HepG2 (cell line): ENCODE data around the gene HYOU1. TPM values are rescaled to one million over a fixed set of nuclear protein-coding genes. Genes with fewer than 3 reads are reported as not detected.
A peak's percentile ranks its signal among the peaks of the same experiment; 100 is the strongest.

Source experiments
- ARID3A ChIP-seq: IDR thresholded peaks from 2 replicates; pipeline ENCODE4 v1.6.1; 2012; ENCODE audit warnings: low read depth, low read length, improper control_type of control experiment
- ARID5B ChIP-seq: IDR thresholded peaks from 2 replicates; pipeline ENCODE4 v1.4.0; 2020; ENCODE audit warnings: mild to moderate bottlenecking, missing genetic modification reagents
- GPBP1L1 ChIP-seq: sonication (generic); formaldehyde crosslinking; IDR thresholded peaks from 2 replicates; pipeline ENCODE4 v1.5.0; 2020; ENCODE audit warnings: mild to moderate bottlenecking, missing genetic modification reagents
- MATR3 ChIP-seq: sonication (generic); formaldehyde crosslinking; IDR thresholded peaks from 2 replicates; pipeline ENCODE4 v1.4.0; 2020; ENCODE audit warnings: missing genetic modification reagents
- MEF2D ChIP-seq: sonication (generic); formaldehyde crosslinking; IDR thresholded peaks from 2 replicates; pipeline ENCODE4 v1.5.1; 2020; ENCODE audit warnings: mild to moderate bottlenecking, missing genetic modification reagents
- SAFB2 ChIP-seq: sonication (generic); formaldehyde crosslinking; IDR thresholded peaks from 2 replicates; pipeline ENCODE4 v1.5.1; 2020; ENCODE audit warnings: missing genetic modification reagents, low read depth, mild to moderate bottlenecking, borderline replicate concordance
- TEF ChIP-seq: sonication (generic); formaldehyde crosslinking; IDR thresholded peaks from 2 replicates; pipeline ENCODE4 v1.5.0; 2020; ENCODE audit warnings: missing genetic modification reagents
- WIZ ChIP-seq: sonication (generic); formaldehyde crosslinking; IDR thresholded peaks from 2 replicates; pipeline ENCODE4 v1.5.1; 2020; ENCODE audit warnings: mild to moderate bottlenecking, missing genetic modification reagents
- ZNF160 ChIP-seq: sonication (generic); formaldehyde crosslinking; IDR thresholded peaks from 2 replicates; pipeline ENCODE4 v1.8.0; 2022; ENCODE audit warnings: mild to moderate bottlenecking, inconsistent platforms, missing genetic modification reagents
- ZNF256 ChIP-seq: sonication (generic); formaldehyde crosslinking; conservative IDR thresholded peaks from 2 replicates; pipeline ENCODE4 v1.4.0; 2020; ENCODE audit warnings: missing genetic modification reagents
- ZNF367 ChIP-seq: sonication (generic); formaldehyde crosslinking; IDR thresholded peaks from 2 replicates; pipeline ENCODE4 v1.4.0; 2020; ENCODE audit warnings: missing genetic modification reagents, borderline replicate concordance
- ZNF563 ChIP-seq: sonication (generic); formaldehyde crosslinking; IDR thresholded peaks from 2 replicates; pipeline ENCODE4 v1.8.0; 2022; ENCODE audit warnings: mild to moderate bottlenecking, moderate library complexity, missing genetic modification reagents
- polyA plus RNA-seq, 8 experiments: library from polyadenylated mRNA; depleted of rRNA in 3 of 8; stranded (reverse) in 7 of 8; unstranded in 1 of 8; fragments of >200 nt; fragmentation: Illumina TruSeq in 4 of 8; extraction: Trizol in 4 of 8; gene quantifications; 2 replicates each; pipeline versions ENCODE4 v1.2.1 to v1.2.3, GENCODE V29; 2011 to 2016; ENCODE audit warnings: low read depth in 4 of 8, missing spikeins in 1 of 8, mixed read lengths in 1 of 8; ENCODE audit not compliant: insufficient read depth in 1 of 8
- total RNA-seq, 5 experiments: library from RNA; depleted of rRNA; stranded (reverse); fragments of >200 nt; fragmentation: Illumina TruSeq; extraction: Trizol; gene quantifications; 2 replicates each; pipeline ENCODE4 v1.2.3, GENCODE V29; 2016; ENCODE audit warnings: low read depth in 1 of 5
- TF ChIP-seq, protein P1 (sequence below): sonication (generic); formaldehyde crosslinking; IDR thresholded peaks from 2 replicates; pipeline ENCODE4 v1.5.0; 2020; ENCODE audit warnings: missing genetic modification reagents
- TF ChIP-seq, protein P2 (sequence below): sonication (generic); formaldehyde crosslinking; IDR thresholded peaks from 2 replicates; pipeline ENCODE4 v1.4.0; 2020; ENCODE audit warnings: missing genetic modification reagents
- TF ChIP-seq, protein P3 (sequence below): sonication (generic); formaldehyde crosslinking; IDR thresholded peaks from 2 replicates; pipeline ENCODE4 v1.4.0; 2020; ENCODE audit warnings: mild to moderate bottlenecking, low read depth, missing genetic modification reagents

Gene HYOU1
- total and polyA plus RNA-seq, 2 of the 13 experiments (the other 11 are each of a cell fraction or from before 2014, with no cell fraction given), result 127 to 155 TPM

- peak; percentile 66; the same call in 1 of the 2 replicates for TF ChIP-seq ARID5B (CRISPR knock-in tag)
- TF ChIP-seq ZNF256 (CRISPR knock-in tag), result peak; percentile 82; the same call in 1 of the 2 replicates
- TF ChIP-seq, protein P1, sequence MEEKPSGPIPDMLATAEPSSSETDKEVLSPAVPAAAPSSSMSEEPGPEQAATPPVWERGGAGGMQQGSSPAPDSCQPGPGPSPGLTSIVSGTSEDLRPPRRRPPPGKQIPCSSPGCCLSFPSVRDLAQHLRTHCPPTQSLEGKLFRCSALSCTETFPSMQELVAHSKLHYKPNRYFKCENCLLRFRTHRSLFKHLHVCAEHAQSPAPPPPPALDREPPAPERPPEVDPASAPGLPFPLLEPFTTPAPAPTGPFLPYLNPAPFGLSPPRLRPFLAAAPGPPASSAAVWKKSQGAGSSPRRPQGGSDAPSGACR, result peak; percentile 89; the same call in 1 of the 2 replicates
- TF ChIP-seq WIZ, result peak; percentile 88
- TF ChIP-seq ZNF563 (CRISPR knock-in tag), result peak; percentile 95; the same call in 1 of the 2 replicates
- TF ChIP-seq ZNF367 (CRISPR knock-in tag), result no peak
- TF ChIP-seq GPBP1L1 (CRISPR knock-in tag), result no peak
- TF ChIP-seq ARID3A, result no peak
- TF ChIP-seq TEF, result peak; percentile 56; the same call in 1 of the 2 replicates
- TF ChIP-seq SAFB2 (CRISPR knock-in tag), result peak; percentile 75; the same call in 1 of the 2 replicates
- TF ChIP-seq ZNF160 (CRISPR knock-in tag), result peak; percentile 90
- TF ChIP-seq, protein P2, sequence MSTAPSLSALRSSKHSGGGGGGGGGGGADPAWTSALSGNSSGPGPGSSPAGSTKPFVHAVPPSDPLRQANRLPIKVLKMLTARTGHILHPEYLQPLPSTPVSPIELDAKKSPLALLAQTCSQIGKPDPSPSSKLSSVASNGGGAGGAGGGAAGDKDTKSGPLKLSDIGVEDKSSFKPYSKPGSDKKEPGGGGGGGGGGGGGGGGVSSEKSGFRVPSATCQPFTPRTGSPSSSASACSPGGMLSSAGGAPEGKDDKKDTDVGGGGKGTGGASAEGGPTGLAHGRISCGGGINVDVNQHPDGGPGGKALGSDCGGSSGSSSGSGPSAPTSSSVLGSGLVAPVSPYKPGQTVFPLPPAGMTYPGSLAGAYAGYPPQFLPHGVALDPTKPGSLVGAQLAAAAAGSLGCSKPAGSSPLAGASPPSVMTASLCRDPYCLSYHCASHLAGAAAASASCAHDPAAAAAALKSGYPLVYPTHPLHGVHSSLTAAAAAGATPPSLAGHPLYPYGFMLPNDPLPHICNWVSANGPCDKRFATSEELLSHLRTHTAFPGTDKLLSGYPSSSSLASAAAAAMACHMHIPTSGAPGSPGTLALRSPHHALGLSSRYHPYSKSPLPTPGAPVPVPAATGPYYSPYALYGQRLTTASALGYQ (CRISPR knock-in tag), result no peak
- no peak for TF ChIP-seq MEF2D (CRISPR knock-in tag)
- no peak for TF ChIP-seq MATR3
- TF ChIP-seq, protein P3, sequence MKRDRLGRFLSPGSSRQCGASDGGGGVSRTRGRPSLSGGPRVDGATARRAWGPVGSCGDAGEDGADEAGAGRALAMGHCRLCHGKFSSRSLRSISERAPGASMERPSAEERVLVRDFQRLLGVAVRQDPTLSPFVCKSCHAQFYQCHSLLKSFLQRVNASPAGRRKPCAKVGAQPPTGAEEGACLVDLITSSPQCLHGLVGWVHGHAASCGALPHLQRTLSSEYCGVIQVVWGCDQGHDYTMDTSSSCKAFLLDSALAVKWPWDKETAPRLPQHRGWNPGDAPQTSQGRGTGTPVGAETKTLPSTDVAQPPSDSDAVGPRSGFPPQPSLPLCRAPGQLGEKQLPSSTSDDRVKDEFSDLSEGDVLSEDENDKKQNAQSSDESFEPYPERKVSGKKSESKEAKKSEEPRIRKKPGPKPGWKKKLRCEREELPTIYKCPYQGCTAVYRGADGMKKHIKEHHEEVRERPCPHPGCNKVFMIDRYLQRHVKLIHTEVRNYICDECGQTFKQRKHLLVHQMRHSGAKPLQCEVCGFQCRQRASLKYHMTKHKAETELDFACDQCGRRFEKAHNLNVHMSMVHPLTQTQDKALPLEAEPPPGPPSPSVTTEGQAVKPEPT (CRISPR knock-in tag), result no peak; the same call in 1 of the 2 replicates
Observed at GRCh38 chr11:119095066-119095880, 38.3 kb upstream of the HYOU1 start (continued).
